GM11168 (cell line): ENCODE measurements around the gene C14orf132.

Experiments used
- in situ Hi-C: fragments of 300-500 bp; cut with MboI; formaldehyde crosslinking; loops from one replicate; pipeline ENCODE4 v1.12.0; 2022; ENCODE audit warnings: low sequenced_read_pairs; ENCODE audit not compliant: unreplicated experiment

Gene C14orf132

DNA sequence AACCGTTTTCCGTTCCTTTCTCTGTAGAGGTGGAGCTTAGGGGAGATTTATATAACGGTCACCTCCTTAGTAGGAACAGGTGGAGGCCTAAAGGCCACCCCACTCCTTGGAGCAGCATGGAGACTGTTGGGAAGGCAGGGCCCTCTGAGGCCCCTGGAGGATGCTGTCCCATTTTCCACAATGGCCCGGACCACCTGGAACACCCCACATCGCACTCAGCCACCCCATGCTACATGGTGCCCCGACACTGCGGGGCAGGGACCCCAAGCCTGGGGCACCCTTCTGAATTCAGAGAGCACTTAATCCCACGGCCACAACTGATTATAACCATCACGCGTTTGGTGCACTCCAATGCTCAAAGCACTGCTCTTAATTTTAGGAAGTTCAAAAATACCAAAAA lies 41.4 kb downstream of the C14orf132 start:
- in situ Hi-C loops = loop anchor here (25.0 kb wide), 1 partner anchor 332 kb away; no protein-coding TSS in a partner anchor

DNA sequence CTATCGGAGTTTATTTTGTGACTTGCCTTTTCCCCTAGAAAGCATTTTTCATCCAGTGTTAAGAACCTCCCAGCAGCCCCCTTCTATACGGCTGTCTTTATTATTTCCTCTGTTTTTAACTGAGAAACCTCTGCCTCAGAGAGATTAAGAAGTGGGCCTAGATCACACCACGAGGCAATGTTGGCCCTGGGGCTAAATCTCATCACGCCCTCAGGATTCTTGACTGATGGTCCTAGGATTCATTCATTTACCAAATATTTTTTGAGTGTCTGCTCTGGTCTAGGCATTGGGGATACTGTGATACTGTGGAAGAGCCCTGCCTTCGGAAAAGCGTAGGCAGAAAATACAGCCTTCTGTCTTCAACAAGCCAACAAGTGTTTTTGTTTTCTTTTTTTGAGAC lies 42.1 kb downstream of the C14orf132 start:
- in situ Hi-C loops = loop anchor here (25.0 kb wide), 1 partner anchor 331 kb away; no protein-coding TSS in a partner anchor

DNA sequence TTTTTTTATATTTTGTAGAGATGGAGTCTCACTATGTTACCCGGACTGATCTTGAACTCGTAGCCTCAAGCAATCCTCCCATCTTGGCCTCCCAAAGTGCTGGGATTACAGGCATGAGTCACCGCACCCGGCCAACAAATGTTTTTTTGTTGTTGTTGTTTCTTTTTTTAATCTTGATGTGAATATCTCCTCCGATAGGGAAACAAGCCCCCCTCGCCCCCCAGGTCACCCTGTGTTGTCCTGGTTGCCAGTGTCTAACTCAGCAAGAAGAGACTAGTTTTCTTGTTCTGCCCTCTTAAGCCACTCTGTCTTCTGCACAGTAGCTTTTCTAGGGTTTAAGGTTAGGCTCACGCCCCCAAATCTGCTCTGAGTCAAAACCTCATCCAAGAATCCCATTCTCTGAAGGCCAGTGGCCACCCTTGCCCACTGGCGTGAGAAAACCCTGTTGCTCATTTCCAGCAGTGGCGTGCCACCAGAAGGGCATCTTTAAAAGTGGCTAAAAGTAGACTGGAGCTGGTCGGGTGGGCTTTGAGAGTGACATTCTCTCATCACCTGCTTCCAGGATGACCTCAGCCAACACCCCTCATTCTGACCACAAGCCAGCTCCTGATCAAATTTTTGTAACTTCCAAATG lies 42.7 kb downstream of the C14orf132 start:
- in situ Hi-C loops = loop anchor here (25.0 kb wide), 1 partner anchor 330 kb away; no protein-coding TSS in a partner anchor

DNA sequence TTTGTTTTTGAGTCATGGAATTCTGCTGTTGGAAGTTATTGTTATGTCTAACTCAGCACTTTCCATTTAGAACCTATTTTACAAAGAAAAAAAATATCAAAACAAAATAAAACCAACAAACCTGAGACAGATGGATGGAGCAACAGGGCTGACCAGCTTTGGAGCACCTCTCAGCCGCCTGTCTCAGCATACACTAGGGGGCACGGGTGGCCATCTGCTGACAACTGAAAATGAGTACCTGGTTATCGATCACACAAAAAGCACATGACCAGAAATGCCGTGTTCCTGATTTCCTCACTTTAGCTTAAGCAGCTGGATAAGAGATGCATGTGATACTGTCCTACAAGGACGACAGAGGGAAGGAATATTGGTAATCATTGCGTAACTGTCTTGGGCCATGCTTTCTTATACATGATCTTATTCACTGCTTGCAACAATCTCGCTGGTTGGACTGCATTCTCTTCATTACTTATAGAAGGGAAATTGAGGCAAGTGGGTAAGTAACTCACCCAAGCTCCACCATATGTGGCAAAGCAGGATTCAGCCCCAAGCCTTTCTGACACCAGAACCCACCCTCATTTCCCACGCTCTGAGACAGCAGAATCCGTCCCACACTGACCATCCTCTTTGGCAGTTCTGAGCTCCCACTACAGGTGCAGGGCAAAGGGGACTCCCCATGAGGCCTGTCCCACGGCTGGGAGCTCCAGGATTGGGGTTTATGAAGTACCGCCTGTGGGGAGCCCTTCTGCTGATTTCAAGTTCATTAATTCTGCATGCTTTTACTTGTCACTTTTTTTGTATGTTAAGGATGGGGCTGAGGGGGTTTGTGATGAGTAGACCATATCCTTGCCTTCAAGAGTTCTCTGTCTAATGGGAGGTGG lies 43.5 kb downstream of the C14orf132 start:
- in situ Hi-C loops = loop anchor here (25.0 kb wide), 1 partner anchor 330 kb away; no protein-coding TSS in a partner anchor

DNA sequence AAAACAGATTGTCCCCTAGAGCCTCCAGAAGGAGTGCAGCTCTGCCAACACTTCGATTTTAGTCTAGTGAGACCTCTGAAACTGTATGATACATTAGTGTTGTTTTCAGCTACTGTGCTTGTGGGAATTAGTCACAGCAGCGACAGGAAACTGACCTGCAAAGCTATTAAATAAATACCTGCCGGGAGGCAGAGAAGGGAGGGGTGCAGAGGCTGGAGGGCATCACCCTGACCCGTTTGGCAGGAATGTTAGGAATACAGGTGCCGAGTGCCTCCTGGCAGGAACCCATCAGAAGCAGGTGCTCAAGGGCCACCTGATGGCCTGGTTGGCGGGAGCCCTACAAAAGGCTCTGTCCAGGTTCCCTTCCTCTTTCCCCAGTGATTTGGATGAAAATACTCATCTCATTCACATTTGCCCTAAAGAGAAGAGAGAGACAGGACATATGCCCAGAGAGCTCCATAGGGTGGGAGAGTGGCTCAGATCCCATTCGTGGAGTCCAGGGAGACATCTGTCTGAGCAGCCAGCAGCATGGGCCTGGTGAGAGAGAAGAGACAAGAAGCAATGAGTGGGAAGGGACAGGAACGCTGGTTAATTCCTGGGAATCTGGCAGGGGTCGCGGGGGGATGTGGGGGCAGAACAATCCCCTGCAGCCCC lies 44.6 kb downstream of the C14orf132 start:
- in situ Hi-C loops = loop anchor here (25.0 kb wide), 1 partner anchor 329 kb away; no protein-coding TSS in a partner anchor

DNA sequence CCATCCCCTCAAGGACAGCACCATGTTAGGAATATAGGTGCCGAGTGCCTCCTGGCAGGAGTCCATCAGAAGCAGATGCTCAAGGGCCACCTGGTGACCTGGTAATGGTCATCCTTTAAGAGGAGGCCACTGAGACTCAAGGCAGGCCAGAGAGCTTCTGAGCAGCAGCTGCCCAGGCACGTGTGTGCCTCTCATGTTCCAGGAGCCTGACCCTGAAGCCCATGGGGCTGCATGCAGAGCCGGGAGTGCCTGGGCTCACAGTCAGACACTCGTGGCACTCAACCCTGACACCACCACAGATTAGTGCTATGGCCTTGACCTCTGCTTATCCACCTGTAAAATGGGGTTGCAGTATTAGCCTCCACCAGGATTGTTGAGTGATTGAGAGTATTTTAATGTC lies 45.6 kb downstream of the C14orf132 start:
- in situ Hi-C loops = loop anchor here (25.0 kb wide), 1 partner anchor 328 kb away; no protein-coding TSS in a partner anchor

DNA sequence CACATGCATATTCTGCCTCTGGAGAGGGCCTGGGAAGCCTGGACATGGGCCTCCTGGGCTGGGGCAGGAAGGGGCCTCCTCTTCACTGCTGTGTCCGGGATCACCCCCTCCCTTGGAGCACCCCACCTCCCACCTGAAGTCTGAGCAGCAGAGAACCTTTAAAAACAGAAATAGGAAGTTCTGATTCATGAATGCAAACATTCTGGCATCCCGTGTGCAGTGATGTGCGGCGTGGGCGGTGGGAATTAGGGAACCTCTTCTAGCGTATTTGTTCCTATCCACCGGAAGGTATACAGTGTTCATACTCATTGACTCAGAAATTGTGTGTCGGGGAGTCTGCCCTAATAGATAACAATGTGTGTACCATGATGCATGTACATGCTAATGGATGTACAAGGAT lies 46.2 kb downstream of the C14orf132 start:
- in situ Hi-C loops = loop anchor here (25.0 kb wide), 1 partner anchor 327 kb away; no protein-coding TSS in a partner anchor

DNA sequence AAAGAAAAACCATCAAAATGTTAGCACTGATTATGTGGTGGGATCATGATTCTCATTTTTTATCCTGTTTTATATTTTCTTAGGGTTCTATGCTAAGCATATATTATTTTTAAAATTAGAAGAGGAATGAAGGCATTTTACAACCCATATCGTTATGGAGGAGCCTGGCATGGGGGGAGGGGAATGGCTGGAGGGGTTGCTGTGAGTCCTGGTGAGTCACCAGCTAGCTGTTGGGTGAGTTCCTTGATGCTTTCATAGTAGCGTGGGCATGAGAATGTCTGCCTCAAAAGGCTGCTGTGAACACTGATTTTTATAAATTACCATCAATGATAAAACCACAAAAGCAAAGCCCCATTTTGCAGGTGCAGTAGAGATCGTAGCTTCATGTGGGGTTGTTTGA lies 46.9 kb downstream of the C14orf132 start:
- in situ Hi-C loops = loop anchor here (25.0 kb wide), 1 partner anchor 326 kb away; no protein-coding TSS in a partner anchor

DNA sequence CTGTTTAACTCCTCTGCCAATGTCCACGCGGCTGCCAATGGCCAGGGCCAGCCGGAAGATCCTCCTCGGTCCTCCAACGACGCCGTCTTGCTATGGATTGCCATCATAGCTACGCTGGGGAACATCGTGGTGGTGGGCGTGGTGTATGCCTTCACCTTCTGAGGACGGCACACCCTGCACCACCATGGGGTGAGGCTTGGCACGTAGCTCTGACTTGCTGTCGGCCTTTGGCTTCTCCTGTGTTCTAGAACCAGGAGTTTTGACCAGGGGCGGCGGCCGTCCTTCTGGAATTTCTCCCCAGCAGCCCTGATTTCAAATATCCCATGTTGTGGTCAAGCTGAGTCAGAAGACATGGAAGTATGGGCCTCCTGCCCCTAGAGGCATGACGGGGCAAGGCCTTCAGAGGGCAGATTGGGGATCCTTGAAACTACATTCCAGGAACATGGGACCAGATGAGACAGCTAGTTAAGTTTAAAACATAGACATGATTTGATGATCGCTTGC lies 47.5 kb downstream of the C14orf132 start:
- in situ Hi-C loops = loop anchor here (25.0 kb wide), 1 partner anchor 326 kb away; no protein-coding TSS in a partner anchor

DNA sequence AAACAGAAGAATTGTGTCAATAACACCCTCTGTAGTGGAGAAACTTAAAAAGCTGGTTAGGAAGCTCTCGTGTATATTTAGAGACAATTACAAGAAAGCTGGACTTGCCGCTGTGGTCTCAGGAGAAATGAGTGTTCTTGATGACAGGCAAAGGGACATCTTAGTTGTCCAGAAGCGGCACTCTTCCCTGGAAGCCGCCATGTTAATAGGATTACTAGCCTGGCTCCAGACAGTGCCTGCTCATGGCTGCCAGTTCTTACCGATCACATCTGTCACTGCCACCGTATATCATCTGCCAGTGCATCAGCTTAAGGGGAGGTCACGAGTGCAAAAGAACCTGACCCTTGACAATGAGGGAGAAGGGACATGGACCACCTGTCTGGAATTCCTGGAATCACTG lies 48.9 kb downstream of the C14orf132 start:
- in situ Hi-C loops = loop anchor here (25.0 kb wide), 1 partner anchor 324 kb away; no protein-coding TSS in a partner anchor

DNA sequence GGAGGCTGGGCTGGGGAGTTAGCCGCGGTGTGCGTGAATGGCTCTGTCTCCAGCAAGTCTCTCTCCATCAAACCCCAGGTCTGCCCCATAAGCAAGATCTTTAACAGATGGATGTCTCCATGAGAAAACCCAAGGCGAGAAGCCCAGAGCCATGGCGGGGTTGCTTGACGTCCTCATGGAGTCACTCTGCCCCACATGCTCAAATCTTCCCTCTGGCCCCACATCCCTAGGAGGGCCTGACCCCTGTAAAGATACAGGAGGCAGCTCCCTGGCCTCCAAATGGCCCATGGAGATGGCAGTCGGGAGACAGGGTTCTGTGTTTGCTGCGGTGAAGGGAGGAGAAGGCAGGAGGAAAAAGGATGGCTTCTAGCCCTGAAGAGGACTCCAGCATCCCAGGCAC lies 49.3 kb downstream of the C14orf132 start:
- in situ Hi-C loops = loop anchor here (25.0 kb wide), 1 partner anchor 324 kb away; no protein-coding TSS in a partner anchor

DNA sequence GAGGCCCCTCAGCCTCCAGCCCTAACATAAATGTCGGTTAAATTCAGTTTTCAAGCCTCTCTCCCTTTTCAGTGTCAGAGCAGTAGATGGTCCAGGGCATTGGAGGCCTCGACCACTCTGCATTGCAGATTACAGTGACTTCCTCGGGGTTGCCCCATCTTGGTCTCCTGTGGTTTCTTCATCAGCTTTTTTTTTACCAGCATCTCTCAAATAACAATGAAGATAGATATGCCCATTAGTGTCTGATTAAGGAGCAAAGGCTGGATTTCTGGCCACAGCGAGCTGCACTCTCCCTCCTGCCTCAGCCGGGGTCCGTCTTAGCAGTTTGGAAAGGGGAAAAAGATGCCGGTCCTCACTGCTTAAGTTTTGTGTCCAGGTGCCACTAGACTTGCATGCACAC lies 49.7 kb downstream of the C14orf132 start:
- in situ Hi-C loops = loop anchor here (25.0 kb wide), 1 partner anchor 323 kb away; no protein-coding TSS in a partner anchor

DNA sequence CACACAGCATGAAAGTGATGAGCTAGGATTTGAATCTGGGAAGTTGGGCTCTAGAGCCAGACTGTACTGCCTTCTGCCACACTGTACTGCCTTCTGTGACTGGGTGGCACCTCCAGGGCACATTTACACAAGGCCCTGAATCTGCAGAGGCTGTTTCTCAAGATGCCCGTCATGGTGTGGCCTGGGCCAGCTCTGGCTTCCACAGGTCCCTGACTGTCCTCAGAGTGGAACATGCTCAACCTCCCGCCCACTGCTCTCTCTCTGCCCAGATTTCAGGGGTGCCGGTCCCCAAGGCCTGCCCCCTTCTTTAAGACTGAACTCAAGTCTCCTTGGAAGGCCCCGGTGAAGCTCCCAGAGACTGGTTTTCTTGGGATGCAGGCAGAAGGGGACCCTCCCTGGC lies 50.2 kb downstream of the C14orf132 start:
- in situ Hi-C loops = loop anchor here (25.0 kb wide), 1 partner anchor 323 kb away; no protein-coding TSS in a partner anchor

DNA sequence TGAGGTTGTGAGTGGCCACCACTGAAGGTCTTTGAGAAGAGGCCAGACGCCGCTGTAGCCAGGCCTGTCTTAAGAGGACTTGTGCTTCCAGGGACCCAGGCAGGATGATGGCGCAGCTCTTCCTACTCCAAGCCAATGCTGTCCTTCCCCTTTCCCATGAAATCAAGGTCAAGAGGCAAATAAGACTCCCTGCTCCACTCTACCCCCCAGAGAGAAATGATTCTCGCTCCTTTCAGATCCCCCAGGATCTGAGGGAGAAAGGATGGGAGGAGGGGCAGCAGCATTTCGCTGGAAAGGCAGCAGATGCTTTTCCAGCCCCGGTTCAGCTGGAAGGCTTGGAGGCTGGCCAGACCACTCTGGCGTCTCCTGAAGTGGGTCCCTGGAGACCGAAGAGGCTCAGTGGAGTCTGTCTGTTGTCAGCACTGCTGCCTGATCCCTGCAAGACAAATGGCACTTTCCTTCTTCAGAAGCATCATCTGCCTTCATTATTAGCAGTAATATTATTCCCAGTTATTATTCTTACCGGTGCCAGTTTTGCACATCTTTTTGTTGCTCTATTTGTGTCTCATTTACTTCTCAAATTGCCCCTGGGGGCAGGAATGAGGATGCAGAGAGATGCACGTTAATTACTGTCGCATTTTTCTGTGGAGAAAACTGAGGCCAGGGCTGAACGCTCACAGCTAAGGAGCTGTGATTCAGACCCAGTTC lies 51.4 kb downstream of the C14orf132 start:
- in situ Hi-C loops = loop anchor here (10.0 to 25.0 kb wide), 2 partner anchors 184 to 322 kb away; no protein-coding TSS in a partner anchor

DNA sequence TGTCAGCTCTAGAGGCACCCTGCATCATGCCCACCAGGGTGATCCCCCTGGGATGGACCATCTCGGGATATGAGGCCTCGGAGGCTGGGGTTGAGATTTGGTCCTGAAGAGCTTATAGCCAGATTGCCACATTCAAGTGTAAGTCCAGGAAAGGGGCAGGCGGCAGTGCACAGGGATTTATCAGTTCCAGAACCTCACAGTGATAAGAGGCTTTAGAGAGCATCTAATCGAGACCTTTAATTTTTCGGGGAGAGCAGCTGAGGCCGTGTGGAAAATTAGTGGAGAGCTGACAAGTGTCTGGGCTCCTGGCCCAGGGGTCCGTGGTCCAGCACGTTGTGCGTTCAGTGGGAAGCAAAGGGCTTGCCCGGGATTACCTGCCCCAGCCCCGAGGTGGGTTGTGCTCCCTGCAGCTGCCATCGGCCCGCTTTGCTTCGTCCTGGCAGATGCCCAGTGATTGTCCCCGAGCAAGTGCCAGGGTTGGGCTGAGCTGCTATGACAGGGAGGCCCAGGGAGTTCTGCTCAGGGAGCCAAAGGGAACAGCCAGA lies 52.1 kb downstream of the C14orf132 start:
- in situ Hi-C loops = loop anchor here (10.0 to 25.0 kb wide), 2 partner anchors 184 to 321 kb away; no protein-coding TSS in a partner anchor

DNA sequence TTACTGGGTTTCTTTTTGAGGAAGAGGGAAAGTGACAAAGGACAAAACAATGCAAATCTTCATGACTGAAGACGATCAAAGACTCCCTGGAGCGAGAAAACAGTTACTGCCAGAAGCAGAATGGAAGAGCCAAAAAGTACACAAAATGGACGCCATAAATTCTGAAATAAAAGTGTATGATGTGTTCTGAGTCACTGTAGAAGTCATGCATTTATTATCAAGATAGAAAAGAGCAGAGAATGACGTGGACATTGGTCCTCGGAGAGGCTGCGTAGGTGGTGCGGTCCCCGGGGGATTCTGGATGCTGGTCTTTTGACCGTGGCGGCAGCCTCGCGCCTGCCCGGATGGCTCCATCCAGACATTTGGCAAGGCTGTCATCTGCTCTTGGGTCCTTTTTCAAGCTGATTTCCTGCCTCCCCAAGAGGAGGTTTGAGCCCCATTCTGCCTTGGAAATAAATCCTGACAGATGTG lies 52.8 kb downstream of the C14orf132 start:
- in situ Hi-C loops = loop anchor here (10.0 to 25.0 kb wide), 2 partner anchors 183 to 320 kb away; no protein-coding TSS in a partner anchor

DNA sequence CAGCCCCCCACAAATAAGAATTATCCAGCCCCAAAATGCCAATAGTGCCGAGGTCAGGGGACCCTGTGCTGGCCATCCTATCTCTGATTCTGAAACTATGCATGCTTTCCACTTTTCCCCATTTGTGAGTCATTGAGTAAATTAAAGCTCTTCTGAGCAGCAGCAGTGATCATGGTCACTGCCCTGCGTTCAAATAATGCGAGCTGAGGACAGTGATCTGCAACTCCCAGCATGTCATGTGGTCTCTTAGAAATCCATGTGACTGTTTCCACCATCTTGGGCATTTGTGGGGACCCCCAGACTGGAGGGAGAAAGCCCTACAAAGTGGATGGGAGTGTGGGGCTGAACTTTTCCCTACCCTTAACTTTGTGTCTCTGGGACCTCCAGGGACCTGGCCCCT lies 53.8 kb downstream of the C14orf132 start:
- in situ Hi-C loops = loop anchor here (10.0 to 25.0 kb wide), 2 partner anchors 182 to 319 kb away; no protein-coding TSS in a partner anchor

DNA sequence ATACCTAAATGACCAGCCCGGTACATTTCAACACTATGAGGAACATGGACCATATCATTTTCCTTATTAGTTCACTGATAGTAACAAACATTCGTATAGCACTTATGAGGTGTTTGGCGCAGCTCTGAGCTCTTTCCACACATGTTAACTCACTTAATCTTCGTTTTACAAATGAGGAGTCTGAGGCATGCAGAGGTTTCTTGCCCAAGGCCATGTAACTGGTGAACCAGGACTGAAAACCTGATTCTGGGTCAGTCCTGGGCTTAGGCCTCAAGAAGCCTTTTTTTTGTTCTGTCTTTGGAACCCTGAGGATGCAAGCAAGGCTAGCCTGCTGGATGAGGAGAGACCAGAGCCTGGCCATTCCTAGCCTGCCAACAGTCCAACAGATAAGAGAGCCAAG lies 55.0 kb downstream of the C14orf132 start:
- in situ Hi-C loops = loop anchor here (10.0 to 25.0 kb wide), 2 partner anchors 181 to 318 kb away; no protein-coding TSS in a partner anchor
